ENCODE data around the gene MAGI1. TPM values are rescaled to one million over a fixed set of nuclear protein-coding genes. Genes with fewer than 3 reads are reported as not detected.

Gene MAGI1
- 10.6 and 11.0 TPM in 2 replicates for total RNA-seq

DNA sequence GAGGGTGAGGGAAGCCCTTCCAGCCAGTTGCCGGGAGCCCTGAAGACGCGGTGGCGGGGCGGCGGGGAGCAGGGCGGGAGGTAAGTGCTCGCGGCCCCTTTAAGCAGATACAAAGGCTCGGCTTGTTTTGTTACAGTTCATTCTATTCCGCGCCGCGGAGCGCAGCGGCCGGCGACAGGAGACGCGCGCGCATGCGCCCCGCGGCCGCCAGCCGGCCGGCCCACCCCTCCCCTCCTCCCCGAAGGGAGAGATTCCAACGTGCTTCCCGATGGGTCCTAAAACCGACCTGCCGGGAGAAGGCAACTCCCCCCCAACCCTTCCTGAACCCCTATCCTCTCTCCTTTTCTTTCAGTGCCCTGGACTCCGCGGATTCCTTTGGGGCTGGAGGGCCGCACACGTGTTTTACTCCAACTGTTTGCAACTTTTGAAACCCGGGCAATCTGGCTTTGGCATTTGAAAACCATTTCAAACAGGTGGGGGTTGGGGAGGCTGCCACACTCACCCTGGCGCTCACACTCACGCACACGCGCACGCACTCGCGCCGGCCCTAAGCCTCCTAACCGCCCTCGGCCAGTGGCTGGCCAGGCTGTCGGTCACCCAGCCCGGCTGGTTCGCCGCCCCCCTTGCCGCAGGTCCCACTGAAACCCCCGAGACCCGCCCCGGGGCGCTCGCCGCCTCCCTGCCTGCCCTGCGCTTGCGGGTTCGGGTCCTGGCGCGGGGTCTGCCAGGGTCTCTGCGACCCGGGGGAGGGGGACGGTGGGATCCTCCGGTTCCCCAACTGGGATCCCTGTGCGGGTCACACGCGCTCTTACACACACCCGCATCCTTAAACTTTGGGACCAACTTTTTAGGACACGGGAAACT, at the start of gene MAGI1:
MAGI1 (minus strand) TSS at position 193 of the 864 bp plus-strand sequence. CDS start 610 bp downstream, outside the sequence.

Other genes with a start within 250 kb of the MAGI1 start
- gene SLC25A26, start 182.1 kb upstream of the MAGI1 start, total RNA-seq: 14.1 and 16.1 TPM in 2 replicates